LNCaP clone FGC (cell line): Measurements from ENCODE around the gene COL3A1.

Experiments
- DNase-seq: peaks from one replicate; pipeline ENCODE4 v3.0.0-alpha.2; 2011; ENCODE audit warnings: low read depth
- H3K4me3 ChIP-seq: 2 replicates; pipeline ENCODE4 v1.5.1; 2011; ENCODE audit warnings: mild to moderate bottlenecking, low read depth, low read length, control low read depth
- CTCF ChIP-seq: IDR thresholded peaks from 2 replicates; pipeline ENCODE4 v1.5.1; 2012; ENCODE audit warnings: mild to moderate bottlenecking; ENCODE audit not compliant: control insufficient read depth, insufficient read depth; ENCODE audit errors: extremely low read depth

Gene COL3A1

GRCh38 chr2:189013671-189014448, 39.7 kb downstream of the COL3A1 start:
- no peak for TF ChIP-seq CTCF
- H3K4me3 ChIP-seq = no peak overlapping the region
- DNase-seq = no peak

- no peak overlapping the region for H3K4me3 ChIP-seq
- TF ChIP-seq CTCF = no peak
- DNase-seq = no peak
These were observed 40.4 kb downstream of the COL3A1 start for GRCh38 chr2:189014449-189015138.

- TF ChIP-seq CTCF = no peak
- no peak overlapping the region for H3K4me3 ChIP-seq
- no peak for DNase-seq
These were observed 41.2 kb downstream of the COL3A1 start for GRCh38 chr2:189015359-189015758.

GRCh38 chr2:189016311-189016861, 42.2 kb downstream of the COL3A1 start:
- no peak overlapping the region for H3K4me3 ChIP-seq
- no peak for DNase-seq
- no peak for TF ChIP-seq CTCF

GRCh38 chr2:189018631-189019030, 44.5 kb downstream of the COL3A1 start:
- no peak overlapping the region for H3K4me3 ChIP-seq
- TF ChIP-seq CTCF = no peak
- DNase-seq = no peak

- no peak for DNase-seq
- no peak for TF ChIP-seq CTCF
- H3K4me3 ChIP-seq = no peak overlapping the region
These were observed 46.0 kb downstream of the COL3A1 start for GRCh38 chr2:189020179-189020578.
